CD4-positive, alpha-beta T cell treated with Interleukin-12 subunit alpha and Interleukin-12 subunit beta, for 1 hour (primary cell): ENCODE results near the gene GATA6.

Source experiments
- DNase-seq: peaks from one replicate; pipeline ENCODE4 v3.0.0-alpha.2; 2020

Gene GATA6

DNA sequence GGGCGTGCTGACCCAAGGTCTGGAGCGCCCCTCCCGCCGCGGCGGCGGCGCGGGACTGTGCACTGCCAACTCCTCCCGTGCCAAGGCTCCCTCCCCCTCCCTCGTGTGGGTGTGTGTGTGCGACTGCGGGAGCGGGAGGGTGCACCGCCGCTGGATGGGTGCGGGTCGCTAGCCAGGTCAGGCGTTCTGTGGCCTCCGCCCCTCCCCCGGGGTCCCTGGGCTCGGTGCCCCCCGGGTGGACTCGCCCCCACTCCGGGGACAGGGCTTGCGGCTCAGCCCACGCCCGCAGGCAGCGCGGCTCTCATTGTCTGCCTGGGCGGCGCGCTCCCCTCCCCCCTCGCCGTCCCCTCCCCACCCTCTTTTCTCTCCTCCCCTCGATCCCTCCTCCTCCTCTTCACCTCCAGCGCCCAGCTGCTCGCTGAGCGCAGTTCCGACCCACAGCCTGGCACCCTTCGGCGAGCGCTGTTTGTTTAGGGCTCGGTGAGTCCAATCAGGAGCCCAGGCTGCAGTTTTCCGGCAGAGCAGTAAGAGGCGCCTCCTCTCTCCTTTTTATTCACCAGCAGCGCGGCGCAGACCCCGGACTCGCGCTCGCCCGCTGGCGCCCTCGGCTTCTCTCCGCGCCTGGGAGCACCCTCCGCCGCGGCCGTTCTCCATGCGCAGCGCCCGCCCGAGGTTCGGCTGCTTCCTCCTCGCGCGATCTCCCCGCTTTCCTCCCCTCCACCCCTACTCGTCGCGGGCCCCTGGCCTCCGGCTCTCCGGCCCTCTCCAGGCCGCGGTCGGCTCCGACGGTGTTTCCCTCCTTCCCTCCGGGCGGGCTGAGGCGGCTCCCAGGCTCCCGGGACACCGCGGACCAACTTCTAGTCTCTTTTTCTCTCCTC, at the start of gene GATA6:
Gene GATA6 (plus strand): TSS at position 579 of the 878 bp plus-strand sequence. CDS start 1,556 bp downstream, outside the sequence.
- peak; percentile 56 for DNase-seq

DNA sequence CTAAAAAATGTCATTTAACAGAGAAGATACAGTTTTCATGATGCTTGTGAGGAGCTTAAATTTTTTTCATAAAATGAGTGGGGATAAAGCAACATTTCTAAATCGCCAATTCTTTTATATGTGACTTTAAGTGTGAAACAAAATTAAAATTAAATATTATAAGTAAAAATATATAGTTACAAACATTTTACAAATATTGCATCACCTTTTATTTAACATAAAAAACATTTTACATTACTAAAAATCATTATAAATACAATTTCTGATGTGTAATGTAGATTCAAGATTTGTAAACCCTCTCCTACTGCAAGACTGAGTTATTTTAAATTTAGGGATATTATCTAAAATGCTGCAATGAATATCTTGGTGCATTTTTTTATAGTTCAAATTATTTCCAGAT, 44.4 kb upstream of the GATA6 start:
- no peak for DNase-seq

DNA sequence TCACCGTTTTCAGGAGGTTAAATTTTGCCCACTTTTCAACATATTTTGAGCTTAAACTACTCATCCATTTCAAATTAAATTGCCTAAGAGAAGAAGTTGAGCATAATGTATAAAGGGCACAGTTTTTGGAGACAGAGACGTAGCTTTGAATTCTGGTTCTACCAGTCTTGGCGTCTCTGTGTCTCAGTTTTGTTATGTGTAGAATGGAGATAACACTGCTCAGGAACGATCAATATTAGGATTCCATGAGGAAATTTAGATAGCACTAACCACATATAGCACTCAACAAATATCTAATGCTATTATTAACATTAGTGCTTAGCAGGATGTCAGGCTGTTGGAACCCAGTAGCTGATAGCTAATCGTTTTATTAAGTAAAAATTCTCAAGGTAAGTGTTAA, 40.4 kb upstream of the GATA6 start:
- DNase-seq, result no peak

DNA sequence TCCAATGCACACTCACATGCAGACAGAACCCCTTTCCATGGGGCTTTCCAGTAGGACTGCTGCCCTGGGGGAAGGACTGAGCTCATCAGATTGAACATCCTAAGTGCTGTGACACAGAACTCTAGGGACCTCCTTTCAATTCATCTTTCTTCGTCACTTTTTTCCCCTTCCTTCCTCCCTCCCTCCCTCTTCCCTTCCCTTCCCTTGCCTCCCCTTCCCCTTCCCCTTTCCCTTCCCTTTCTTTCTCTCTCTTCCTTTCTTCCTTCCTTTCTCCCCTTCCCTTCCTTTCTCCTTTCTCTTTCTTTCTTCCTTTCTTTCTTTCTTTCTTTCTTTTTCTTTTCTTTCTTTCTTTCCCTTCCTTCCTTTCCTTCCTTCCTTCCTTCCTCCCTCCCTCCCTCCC, 39.6 kb upstream of the GATA6 start:
- DNase-seq, result no peak

DNA sequence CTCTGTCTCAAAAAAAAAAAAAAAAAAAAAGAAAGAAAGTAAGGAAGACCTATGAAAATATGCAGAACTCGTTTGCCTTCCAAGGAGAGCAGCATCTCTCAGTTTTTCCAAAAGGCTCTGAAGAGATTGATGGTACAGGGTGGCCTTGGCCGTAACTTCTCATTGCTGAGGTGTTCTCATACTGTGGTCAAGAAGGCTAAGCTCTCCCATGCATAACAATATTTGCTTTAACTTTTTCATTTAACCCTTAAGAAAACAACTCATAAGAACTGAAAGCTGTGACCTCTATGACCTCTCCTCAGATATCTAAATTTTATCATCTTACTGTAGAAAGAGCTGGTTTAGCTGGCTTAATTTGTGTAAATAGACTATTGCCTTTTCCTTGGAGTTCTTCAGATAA, 37.1 kb upstream of the GATA6 start:
- DNase-seq, result no peak

DNA sequence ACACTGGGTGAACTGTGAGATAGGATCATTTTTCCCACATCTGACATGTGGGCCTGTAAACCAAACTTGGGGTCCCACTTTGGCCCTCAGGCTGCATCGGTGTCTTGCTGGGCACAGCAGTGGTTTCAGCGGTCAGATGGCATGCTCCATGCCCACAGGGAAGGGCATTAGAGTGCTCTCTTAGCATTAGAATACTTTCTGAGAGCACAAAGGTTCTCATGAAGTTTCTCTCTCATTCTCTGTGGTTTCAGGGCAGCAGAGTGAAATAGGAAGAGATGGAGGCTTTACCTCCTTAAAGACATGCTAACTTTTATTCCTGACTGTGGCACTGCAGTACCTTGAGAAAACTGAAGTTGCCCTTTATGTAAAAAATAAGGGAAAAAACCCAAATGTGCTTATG, 36.6 kb upstream of the GATA6 start:
- no peak for DNase-seq

DNA sequence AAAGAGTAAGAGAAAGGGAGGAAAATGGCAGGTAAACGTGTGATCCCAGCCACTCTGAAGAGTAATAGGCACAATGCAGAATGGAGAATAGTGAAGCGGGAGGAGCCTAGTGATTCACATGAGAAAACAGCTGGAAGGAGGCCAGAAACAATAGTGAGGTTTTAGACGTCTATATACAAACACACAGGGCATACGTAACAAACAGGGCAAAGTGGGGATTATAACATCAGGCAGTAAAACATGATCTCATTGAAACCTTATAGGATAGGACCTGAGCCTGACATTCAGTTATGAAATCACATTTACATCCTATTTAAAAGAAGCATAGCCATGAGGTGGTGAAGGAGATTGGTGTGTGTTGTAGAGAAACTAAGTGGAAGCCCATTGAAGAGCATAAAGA, 33.0 kb upstream of the GATA6 start:
- DNase-seq, result no peak

DNA sequence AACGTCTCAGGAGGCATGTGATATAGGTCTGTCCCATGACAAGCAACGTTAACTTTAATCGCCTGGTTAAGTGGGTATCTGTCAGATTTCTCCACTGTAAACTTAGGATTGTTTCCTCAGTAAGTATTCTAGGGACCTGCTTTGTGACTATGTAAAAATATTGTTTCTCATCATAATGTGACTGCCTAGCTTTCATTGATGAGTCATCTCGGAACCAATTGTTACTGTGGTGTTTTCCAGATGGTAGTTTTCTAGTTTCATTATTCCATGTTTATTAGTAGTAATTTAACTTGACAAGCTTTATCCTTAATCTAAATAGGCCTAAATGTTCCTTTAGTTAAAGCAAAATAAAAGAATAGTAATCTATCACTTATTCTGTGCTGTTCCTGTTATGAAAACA, 28.2 kb upstream of the GATA6 start:
- DNase-seq, result no peak

DNA sequence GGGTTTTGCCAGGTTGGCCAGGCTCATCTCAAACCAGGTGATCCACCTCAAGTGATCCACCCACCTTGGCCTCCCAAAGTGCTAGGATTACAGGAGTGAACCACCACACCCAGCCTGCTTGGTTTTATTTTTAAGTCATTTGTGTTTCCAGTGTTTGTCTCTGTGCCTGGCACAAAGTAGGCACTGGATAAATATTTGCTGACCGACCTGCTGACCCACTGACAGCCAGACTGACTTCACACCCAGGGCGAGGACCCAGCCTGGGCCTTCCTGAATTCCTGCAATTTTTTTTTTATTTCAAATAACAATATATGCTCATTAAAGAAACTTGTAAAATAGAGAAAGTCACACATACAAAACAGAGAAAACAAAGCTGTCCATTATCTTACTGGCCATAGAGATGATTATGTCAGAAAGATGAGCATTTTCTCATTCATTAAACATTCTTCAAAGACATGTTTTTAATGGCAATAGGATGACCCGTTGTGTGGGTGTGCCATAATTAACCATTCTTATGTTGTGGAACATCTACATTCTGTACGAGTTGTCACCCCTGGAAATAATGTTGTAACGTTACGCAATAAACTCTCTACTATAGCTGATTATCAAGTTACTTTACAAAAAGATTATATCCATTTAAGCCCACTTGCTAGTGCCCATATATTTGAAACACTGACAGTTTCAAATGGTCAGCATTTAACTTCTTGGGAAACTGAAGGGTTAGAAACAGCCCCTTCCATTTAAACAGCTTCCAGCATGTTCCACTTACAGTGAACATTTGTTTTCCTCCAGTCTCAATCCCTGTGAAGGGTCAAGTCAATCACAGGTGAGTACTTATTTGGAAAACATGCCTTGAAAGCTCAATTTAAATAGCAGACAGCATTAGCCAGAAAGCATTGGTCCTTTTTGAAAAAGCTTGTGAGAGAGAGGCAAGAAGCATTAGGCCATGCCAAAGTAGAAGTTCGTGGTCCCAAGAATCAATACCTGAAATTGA, 25.7 kb upstream of the GATA6 start:
- DNase-seq, result no peak

DNA sequence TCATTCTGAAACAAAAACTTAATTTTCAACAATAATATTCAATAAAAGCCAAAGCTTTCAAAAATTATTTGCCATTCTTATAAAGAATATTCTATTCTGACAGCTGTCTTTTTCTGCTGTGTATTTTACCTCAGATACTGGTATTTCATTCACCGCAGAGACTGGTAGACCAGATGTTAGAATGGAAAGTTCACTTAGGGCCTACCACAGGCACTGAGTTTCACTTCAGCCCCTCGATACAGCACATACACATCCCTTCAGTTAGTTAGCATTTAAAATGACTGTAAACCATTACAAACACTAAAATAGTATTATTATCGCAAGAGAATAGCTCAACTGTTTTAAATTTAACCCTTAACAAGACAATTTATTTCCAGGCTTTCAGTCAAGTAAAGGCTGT, 24.2 kb upstream of the GATA6 start:
- DNase-seq, result no peak

DNA sequence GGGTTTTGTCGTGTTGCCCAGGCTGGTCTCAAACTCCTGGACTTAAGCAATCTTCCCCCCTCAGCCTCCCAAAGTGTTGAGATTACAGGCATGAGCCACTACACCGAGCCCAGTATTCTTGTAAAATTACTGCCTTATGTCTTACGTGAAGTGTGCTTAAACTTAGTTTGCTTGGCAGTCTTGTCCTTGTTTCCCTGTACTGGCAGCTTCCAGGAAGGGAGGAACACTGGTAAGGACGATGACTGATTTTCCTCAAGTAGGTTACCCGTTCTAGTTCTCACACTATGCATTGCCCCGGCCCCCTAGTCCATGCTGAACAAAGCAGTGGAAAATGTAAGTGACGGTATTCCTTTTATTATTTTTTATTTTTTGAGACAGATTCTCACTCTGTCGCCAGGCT, 19.7 kb upstream of the GATA6 start:
- no peak for DNase-seq

DNA sequence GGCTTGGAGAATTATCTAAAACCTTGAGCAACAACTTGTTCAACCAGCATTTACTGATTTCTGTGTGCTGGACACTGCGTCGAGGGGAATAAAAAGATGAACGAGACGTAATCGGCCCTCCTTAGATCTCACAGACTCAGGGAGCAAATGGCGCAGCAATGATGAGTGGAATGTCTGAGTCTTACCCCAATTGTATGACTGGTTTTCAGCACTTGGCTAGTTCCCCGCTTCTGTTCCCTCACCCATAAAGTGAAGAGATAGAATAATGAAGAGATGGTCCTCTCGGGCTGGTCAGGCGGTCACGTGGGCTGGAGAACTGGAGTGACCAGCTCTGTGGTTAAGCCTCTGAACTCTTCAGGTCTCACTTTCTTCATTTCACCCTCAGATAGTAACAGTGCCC, 17.3 kb upstream of the GATA6 start:
- DNase-seq, result no peak

DNA sequence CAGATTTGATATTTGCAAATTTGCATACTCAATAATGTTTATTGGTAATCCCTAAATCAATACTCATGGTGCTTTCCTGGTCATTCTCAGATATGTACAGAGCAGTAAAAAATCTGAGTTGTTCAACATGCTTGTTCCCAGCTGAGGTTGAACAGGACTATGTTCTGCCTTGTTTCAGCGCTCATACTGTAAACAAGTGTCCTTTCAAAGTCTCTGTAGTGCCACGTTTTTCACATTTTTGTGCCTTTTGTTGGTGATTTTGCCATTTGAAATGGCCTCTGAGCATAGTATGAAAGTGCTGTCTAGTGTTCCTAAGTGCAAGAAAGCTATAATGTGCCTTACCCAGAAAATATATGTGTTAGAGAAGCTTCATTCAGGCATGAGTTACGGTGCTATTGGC, 16.0 kb upstream of the GATA6 start:
- DNase-seq, result no peak

DNA sequence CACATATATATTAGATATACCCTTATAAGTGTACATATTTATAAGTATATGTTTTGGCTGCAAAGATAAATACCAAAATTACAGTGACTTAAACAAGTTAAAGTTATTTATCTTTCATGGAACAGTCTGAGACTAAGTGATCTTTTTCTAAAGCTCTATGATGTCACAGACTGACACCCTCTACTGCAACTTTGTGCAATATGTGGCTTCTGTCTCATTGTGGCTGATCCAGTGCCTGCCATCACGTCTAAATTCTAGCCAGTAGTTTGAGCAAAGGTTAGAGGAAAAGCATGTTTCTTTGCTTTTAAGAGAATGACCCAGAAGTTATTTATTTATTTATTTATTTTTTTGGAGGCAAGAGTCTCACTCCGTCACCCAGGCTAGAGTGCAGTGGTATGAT, 13.8 kb upstream of the GATA6 start:
- no peak for DNase-seq

DNA sequence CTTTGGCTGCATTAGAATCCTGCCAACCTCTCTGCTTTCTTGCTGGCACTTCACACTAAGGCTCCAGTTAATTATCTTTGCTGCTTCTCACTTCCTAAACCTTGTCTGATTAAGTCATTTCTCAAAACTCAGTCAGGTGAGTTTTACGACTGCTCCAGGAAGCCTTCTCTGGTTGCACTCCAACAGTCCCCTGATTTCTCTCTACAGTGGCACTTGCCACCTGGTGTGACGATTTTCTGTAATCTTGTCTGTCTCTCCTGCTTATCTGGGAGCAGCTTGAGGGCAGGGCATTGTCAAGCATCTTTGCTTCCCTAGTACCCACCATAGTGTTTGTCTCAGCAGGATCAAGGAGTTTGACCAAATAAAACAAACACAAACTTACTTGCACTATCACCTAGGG, 10.4 kb upstream of the GATA6 start:
- no peak for DNase-seq

DNA sequence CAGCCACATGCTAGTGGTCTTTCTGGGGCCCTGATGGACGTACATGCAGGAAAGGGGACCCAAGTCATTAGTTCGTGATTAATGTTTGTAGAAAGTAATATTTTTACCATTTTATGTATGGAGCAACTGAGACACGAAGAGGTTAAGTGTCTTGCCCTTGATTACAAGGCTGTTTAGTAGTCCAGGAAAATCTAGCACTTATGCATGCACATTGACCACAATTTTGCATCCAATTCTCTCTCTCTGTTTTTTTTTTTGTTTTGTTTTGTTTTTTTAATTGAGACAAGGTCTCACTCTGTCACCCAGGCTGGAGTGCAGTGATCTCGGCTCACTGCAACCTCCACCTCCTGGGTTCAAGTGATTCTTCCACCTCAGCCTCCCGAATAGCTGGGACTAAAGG, 8.3 kb upstream of the GATA6 start:
- DNase-seq, result no peak

DNA sequence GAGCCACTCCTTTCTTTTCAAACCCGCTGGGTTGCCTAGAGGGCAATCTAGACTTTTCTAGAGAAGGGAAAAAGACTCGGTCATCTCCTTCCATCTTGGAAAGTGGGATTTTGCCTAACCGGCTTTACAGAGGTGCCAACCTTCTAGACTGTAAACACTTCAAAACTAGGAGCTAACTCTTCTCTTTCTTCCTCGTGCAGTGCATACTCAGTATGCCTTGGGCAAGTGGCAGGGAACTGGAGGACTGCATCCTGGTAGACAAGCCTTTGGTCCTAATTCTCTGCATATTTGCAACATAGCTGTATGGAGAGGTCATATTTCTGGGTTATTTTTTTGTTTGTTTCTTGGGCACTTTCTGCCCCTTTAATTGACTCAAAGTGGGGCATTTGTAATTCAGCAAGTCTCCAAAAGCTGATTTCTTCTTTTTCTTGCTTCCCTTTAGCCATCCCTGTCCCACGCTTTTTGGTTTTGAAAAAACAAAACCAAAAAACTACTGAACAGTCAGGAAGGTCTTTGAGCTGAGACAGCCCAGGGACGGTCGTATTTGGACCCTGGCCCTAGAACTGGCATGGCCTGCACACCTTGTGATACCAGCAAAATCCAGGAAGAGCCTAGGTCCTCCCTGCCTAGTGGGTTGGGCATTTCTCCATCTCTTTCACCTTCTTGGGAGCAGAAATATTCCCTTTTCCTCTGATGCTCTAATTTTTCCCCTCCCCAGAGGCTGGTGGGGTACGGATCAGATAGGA, 5.8 kb upstream of the GATA6 start:
- no peak for DNase-seq

DNA sequence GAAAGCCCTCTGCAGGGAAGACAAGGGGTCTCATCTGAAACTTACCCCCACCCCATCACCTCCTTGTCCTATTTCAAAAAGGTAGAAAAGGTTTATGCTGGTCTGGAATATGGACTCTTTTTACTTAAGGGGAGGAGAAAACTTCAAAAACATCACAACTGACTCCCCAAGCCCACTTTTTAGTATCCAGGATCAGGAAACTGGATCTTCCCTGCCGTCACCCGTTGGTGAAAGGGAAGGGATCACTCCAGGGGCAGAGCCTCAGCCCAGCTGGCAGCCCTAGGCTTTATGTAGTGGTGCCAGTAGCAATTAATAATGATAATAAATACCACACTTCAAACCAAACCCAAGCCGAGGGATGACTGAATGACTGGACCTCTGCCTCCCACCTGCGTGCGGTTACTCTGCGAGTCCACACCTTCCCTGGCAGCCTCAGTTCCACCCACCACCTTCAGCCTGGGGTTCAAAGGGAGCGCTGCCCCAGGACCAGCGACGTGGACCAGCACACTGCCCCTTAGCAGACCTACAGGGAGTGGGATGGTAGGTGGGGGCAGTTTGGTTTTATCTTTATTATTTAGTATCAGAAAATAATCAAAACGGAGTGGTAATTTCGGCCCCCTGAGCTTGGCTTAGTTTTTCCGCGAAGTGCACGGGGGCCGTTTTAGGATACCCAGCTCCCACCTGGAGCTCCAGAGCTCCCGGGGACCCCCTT, 4.9 kb upstream of the GATA6 start:
- no peak for DNase-seq

DNA sequence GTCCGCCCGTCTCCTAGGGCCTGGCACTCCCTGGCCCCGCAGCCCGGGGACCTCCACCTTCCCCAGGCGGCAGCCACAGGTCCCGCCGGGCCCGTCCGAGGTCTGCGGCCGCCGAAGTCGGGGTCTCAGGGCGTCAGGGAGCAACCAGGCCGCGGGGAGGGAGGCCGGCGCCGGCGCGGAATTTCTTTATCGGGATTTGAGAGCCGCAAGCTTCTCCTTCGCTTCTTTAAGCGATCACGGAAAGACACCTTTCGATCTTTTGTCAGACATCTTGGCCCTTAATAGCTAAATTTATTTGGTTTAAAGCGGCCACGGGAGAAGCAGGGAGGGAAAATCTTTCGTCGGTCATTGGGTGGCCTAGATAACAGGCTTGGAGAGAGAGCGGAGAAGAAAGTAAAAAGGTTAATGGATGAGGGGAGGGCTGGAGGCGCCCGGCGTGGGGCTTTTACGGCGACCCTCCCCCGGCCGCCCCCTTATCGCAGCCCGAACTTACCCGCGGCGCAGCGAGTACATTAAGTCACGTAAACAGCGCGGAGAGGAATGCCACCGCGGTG, 4.3 kb upstream of the GATA6 start:
- DNase-seq, result no peak

DNA sequence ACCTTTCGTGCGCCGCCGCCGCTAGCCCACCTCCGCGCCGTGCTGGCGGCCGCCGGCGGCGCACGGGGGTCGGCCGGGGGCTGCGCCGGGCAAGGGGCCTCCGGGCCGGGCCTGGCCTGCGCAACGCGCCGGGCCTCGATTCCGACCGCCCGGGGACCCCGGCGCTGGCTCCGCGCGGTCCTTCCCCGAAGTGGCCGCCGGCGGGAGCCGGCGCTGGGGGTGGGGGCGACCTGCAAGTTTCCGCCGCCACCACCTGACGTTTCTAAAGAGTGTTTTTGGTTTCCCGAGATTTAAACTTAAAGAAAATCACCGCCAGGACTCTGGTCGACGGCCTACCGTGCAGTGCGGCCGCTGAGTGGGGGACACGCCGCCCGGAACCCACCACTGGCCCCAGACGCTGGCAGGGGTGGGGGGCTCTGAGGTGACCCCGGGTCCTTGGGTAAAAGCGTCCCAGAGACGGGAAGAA, 3.8 kb upstream of the GATA6 start:
- no peak for DNase-seq

DNA sequence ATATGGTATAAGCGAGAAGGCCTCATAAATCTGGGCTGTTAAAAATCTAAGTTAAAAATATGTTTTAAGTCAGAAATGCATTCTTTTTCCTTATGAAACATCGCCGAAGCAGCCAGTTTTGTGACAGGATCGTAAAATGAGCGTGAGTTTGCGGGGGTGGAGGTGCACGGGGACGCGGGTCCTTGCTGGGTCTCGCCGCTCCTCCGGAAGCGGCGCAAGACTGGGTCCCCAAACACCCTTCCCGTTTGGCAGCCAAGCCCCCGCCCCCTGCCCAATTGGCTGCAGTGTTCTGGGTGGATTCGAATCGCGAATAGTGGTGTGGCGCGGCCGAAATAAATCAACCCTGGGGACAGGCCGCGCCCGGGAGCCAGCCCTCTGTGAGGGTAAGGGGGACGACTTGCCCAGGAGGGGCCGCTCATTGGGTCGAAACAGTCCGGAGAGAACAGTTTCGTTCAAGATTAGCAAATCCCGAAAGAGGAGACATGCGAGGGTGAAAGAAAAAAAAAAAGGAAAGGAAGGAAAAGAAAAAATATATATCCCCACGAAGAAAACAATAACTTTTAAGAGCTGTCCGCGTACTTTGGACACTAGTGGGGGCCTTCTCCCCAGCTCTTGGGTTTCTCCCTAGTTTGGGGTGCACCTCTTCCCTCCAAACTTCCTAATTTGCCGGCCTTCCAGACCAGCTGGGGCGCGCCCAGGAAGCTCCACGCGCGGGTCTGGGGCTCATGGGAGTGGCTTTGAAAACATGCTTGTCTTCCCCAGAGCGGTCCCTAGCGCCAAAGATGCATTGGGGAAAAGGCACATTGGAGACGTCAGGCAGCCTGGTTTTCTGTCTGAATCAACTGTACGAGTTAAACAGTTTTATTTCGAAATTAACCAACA, 3.1 kb upstream of the GATA6 start:
- DNase-seq, result no peak
